Thyroid gland (tissue), 4 donors: ENCODE data around the gene ZNF629.

Source experiments
- CTCF ChIP-seq, 6 experiments: fragments of 200-600 bp in 3 of 6; fragments of 450-650 bp in 3 of 6; sonication (generic) in 3 of 6; IDR thresholded peaks; one replicate each; pipeline ENCODE4 v1.5.1; 2016 to 2019; ENCODE audit warnings: antibody characterized with exemption in 6 of 6, mild to moderate bottlenecking in 2 of 6, inconsistent platforms in 1 of 6, moderate library complexity in 1 of 6
- POLR2A ChIP-seq, 2 donors: fragments of 450-650 bp; IDR thresholded peaks; one replicate each; pipeline ENCODE4 v1.6.1; 2017; ENCODE audit warnings: antibody characterized with exemption in 2 of 2, mild to moderate bottlenecking in 2 of 2, moderate library complexity in 1 of 2

DNA sequence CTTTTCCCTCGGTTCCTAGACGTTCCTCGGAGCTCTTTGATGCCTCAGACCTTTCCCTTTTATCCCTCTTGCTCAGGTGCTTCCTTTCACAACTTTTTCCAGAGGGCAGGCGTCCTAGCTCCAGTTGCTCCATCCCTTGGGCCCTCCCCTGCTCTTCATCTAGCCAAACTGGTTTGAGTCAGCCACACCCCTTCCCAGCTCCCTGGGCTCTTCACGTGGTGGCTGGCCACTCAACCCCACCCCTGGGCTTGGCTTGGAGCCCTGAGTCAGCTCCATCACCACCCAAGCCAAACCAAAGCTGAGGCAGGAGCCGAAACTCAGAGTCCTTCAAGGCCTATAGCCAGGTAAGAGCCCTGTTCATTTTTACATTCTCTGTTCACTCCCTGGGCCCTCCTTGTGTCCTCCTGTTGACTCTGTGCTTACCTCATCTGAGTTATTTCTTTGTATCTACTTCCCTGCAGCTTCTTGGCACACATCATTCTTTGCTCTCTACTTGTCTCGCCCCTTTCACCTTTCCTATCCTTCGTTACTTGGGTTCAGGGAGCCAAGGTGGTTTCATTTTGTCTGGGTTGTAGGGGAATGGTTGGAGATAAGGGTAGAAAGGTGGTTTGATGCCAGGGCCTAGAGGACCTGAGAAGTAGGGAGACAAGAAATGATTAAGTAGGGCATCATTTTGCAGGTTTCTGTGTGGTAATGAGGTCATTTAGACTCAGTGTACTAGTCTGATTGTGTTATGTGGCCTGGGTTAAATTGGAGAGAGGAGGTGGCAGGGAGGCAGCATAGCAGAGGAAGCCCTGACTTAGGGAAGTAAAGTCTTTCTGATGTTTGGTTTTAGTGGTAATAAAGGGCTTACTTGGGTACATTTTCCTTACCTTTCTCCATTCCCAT is 46.4 kb downstream of the ZNF629 start:
- TF ChIP-seq CTCF (IDR thresholded peaks at IDR 0.05) (no peak), POLR2A (IDR thresholded peaks at IDR 0.05) (peak in 1 of 2 donors; percentile 70)
